Kidney epithelial cell (primary cell): ENCODE measurements around the gene FAM13A. TPM values are rescaled to one million over a fixed set of nuclear protein-coding genes. Genes with fewer than 3 reads are reported as not detected.

ENCODE experiments used
- DNase-seq: peaks from one replicate; pipeline ENCODE4 v3.0.0-alpha.2; 2010; ENCODE audit warnings: low read depth
- H3K27me3 ChIP-seq: 2 replicates; pipeline ENCODE4 v1.6.0; 2011; ENCODE audit warnings: low read length; ENCODE audit not compliant: control insufficient read depth, insufficient read depth
- H3K36me3 ChIP-seq: 2 replicates; pipeline ENCODE4 v1.5.1; 2011; ENCODE audit warnings: low read length; ENCODE audit not compliant: control insufficient read depth, insufficient read depth
- H3K4me3 ChIP-seq: 2 replicates; pipeline ENCODE4 v1.5.1; 2011; ENCODE audit warnings: low read depth, mild to moderate bottlenecking, control low read depth, low read length
- total RNA-seq: library from RNA; depleted of rRNA; stranded (reverse); fragments of >200 nt; gene quantifications from 2 replicates; pipeline ENCODE4 v1.2.3, GENCODE V29; 2015
- TF ChIP-seq, protein P1 (sequence below): IDR thresholded peaks from 2 replicates; pipeline ENCODE4 v1.5.1; 2011; ENCODE audit warnings: mild to moderate bottlenecking, moderate library complexity, low read length, control low read depth, inconsistent platforms; ENCODE audit not compliant: insufficient read depth, poor library complexity, severe bottlenecking

Gene FAM13A
- total RNA-seq, 1 donor from 2014 or later, result 3.4 TPM

DNA sequence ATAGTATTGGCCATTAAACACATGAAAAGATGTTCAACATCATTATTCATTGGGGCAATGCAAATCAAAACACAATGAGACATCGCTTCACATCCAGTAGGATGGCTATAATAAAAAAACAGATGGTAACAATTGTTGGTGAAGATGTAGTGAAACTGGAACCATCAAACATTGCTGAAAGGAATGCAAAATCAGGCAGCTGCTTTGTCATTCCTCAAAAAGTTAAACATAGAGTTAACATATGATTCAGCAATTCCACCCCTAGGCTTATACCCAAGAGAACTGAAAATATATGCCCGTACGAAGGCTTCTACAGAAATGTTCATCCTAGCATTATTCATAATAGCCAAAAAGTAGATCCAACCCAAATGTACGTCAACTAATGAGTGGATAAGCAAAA is 215.3 kb downstream of the FAM13A start:
- H3K27me3 ChIP-seq, result no peaks in the 10 kb centered on the region

DNA sequence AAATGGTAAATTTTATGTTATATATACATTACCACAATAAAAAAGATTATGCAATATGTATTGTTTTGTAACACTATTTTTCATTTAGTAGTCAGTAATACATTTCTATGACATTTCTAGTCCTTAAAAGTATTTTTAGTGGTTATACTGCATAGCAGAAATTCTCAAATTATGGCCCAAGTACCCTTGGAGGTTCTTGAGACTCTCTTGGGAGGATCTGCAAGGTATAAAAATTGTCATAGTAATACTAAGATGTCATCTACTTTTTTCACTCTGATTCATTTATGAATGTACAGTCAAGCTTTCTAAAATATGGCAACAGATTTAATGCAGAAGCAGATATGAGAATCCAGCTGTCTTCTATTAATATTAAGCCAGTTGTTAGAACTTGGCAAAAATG is 220.8 kb downstream of the FAM13A start:
- DNase-seq, result no peak
- no peaks in the 10 kb centered on the region for H3K27me3 ChIP-seq
- no peak overlapping the region for H3K4me3 ChIP-seq
- H3K36me3 ChIP-seq, result no peaks in the 10 kb centered on the region
- TF ChIP-seq, protein P1, sequence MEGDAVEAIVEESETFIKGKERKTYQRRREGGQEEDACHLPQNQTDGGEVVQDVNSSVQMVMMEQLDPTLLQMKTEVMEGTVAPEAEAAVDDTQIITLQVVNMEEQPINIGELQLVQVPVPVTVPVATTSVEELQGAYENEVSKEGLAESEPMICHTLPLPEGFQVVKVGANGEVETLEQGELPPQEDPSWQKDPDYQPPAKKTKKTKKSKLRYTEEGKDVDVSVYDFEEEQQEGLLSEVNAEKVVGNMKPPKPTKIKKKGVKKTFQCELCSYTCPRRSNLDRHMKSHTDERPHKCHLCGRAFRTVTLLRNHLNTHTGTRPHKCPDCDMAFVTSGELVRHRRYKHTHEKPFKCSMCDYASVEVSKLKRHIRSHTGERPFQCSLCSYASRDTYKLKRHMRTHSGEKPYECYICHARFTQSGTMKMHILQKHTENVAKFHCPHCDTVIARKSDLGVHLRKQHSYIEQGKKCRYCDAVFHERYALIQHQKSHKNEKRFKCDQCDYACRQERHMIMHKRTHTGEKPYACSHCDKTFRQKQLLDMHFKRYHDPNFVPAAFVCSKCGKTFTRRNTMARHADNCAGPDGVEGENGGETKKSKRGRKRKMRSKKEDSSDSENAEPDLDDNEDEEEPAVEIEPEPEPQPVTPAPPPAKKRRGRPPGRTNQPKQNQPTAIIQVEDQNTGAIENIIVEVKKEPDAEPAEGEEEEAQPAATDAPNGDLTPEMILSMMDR, result no peak

More for the DNA sequence above, 215.3 kb downstream of the FAM13A start:
- DNase-seq, result no peak
- no peaks in the 10 kb centered on the region for H3K36me3 ChIP-seq
- no peak overlapping the region for H3K4me3 ChIP-seq
- TF ChIP-seq, protein P1, result no peak

DNA sequence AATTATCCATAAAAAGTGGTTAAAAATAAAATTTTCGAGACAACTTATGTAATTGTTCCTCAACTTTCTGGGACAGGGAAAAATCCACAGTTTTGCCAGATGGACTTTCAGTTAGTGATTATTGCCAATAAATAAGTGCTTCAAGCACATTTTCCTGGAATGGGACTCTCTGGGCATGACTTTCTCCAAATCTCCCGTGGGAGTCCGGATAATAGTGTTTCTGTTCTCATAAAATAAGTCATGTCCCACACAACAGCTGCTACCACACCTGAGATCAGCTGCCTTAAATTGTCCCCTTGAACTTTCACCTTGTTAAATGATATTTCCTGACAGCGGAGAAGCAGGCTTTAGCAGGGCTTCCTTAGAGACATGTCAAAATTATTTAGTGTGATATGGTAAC is 226.0 kb downstream of the FAM13A start:
- no peaks in the 10 kb centered on the region for H3K36me3 ChIP-seq
- no peak overlapping the region for H3K4me3 ChIP-seq
- H3K27me3 ChIP-seq, result no peaks in the 10 kb centered on the region
- DNase-seq, result no peak
- TF ChIP-seq, protein P1, result no peak

DNA sequence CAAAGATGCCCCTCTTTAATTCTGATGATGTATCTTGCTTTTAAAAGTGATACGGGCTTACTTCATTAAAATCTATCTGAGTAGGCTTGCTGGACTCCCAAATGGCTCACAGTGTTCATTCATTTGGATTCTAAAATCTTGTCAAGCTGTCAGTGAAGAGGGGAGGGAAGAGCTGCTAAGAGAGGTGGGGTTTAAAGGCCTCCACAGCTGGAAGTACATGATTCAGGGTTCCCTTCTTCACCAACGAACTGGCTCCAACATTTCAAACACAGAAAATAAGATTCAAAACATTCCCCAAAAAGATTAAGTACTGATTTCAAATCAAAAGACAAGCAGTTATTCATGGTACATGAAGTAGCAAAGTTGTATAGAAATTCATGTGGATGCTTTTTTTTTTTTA is 226.4 kb downstream of the FAM13A start:
- Histone ChIP-seq H3K27me3 (no peaks in the 10 kb centered on the region), H3K36me3 (no peaks in the 10 kb centered on the region), H3K4me3 (no peak overlapping the region)
- no peak for DNase-seq
- TF ChIP-seq, protein P1, result no peak

DNA sequence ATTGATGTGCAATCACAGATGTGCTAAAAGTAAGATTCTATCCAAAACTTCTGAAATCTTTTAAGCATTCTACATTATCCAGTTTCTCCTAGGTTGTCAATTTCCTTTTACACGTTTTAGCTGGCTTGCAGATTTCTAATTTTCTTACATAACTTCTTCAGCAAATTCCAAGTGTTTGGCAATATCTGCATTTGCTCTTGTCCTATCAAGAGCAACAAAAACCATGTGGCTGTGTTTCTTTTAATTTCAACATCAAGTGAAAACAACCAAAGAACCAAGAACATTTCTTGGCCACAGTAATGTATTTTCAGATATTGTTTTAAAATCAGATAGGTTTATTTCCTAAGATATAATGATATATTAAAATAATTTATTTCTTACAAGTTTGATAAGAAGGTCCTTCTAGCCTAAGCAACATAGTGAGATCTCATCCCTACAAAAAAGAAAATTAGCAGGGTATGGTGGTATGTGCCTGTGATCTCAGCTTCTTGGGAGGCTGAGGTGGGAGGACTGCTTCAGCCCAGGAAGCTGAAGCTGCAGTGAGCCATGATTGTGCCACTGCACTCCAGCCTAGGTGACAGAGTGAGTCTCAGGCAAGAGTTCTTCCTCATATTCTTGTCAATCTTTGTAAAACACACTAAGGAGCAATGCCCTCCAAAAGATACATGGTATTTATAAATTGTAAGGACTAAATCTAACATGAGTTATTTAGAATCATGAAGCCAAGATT is 228.0 kb downstream of the FAM13A start:
- Histone ChIP-seq H3K27me3 (no peaks in the 10 kb centered on the region), H3K4me3 (no peak overlapping the region), H3K36me3 (no peaks in the 10 kb centered on the region)
- TF ChIP-seq, protein P1, result no peak
- no peak for DNase-seq

DNA sequence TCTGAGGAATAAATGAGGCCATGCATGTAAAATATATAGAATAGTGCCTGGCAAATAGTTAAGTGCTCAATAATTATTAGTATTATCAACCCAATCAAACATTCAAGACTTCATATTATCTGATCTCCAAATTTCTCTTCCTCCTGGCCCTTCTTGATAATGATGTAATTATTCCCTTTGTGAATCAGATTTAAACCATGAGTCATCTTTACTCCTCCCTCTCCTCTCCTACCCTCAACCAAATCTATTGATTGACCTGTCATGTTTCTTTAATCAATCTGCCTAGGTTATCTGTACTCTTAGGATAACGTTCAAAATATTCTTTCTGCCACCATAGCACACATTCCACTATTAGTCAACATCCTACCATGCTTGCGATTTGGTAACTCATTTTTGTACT is 229.5 kb downstream of the FAM13A start:
- TF ChIP-seq, protein P1, result no peak
- Histone ChIP-seq H3K36me3 (no peaks in the 10 kb centered on the region), H3K4me3 (no peak overlapping the region), H3K27me3 (no peaks in the 10 kb centered on the region)
- DNase-seq, result no peak
